ENCODE data around the gene NFIA.
A peak's percentile ranks its signal among the peaks of the same experiment; 100 is the strongest.
"Not testable (repeated sequence)": the region's sequence is repeated elsewhere in the genome, so short reads cannot be mapped to it uniquely, and the experiment has no call there.

Gene NFIA

GRCh38 chr1:61061601-61062000, 20.8 kb upstream of the NFIA start:
- not testable (repeated sequence) for DNase-seq

GRCh38 chr1:61064673-61065072, 17.7 kb upstream of the NFIA start:
- no peak for DNase-seq

- no peak for DNase-seq
These were observed 14.8 kb upstream of the NFIA start for GRCh38 chr1:61067446-61068019.

GRCh38 chr1:61070054-61070453, 12.3 kb upstream of the NFIA start:
- DNase-seq, result no peak

GRCh38 chr1:61071205-61072130, 10.9 kb upstream of the NFIA start:
- no peak for DNase-seq

GRCh38 chr1:61073871-61074270, 8.5 kb upstream of the NFIA start:
- DNase-seq, result no peak

GRCh38 chr1:61075833-61076232, 6.5 kb upstream of the NFIA start:
- DNase-seq, result not testable (repeated sequence)

GRCh38 chr1:61076728-61077675, 5.4 kb upstream of the NFIA start:
- peak; percentile 94 for DNase-seq

GRCh38 chr1:61077676-61078541, 4.5 kb upstream of the NFIA start:
- DNase-seq, result peak; percentile 90

GRCh38 chr1:61078618-61079295, 3.6 kb upstream of the NFIA start:
- DNase-seq, result peak; percentile 64

GRCh38 chr1:61079296-61079897, 3.0 kb upstream of the NFIA start:
- DNase-seq, result peak; percentile 53

GRCh38 chr1:61079898-61080336, 2.4 kb upstream of the NFIA start:
- peak; percentile 90 for DNase-seq

GRCh38 chr1:61080413-61081143, 1.8 kb upstream of the NFIA start:
- DNase-seq, result peak; percentile 58

GRCh38 chr1:61081144-61081685, 1.1 kb upstream of the NFIA start:
- DNase-seq, result peak; percentile 57

GRCh38 chr1:61081686-61082310, 563 bp upstream of the NFIA start:
- peak; percentile 83 for DNase-seq

- peak; percentile 69 for DNase-seq
These were observed 849 bp downstream of the NFIA start for GRCh38 chr1:61083013-61083806.

GRCh38 chr1:61083807-61084440, 1.6 kb downstream of the NFIA start:
- no peak for DNase-seq

- no peak for DNase-seq
These were observed 2.2 kb downstream of the NFIA start for GRCh38 chr1:61084491-61085031.

All from right forelimb (tissue), 1 donor.